H1 (cell line): ENCODE measurements around the gene KTN1.

ENCODE experiments used
- CHD2 ChIP-seq: IDR thresholded peaks from 2 replicates; pipeline ENCODE4 v1.6.1; 2012; ENCODE audit warnings: low read length, improper control_type of control experiment
- CTCF ChIP-seq, 3 experiments: IDR thresholded peaks; 1 replicate in 2 of 3; 2 replicates in 1 of 3; pipeline versions ENCODE4 v1.5.1 to v1.6.1; 2011; ENCODE audit warnings: low read length in 3 of 3, mild to moderate bottlenecking in 3 of 3, inconsistent platforms in 2 of 3, low read depth in 1 of 3, moderate library complexity in 1 of 3; ENCODE audit not compliant: insufficient read depth in 1 of 3; ENCODE audit errors: control extremely low read depth in 1 of 3
- HDAC6 ChIP-seq: IDR thresholded peaks from one replicate; pipeline ENCODE4 v1.7.1; 2012; ENCODE audit warnings: low read depth, mild to moderate bottlenecking, inconsistent platforms, low read length, moderate library complexity
- NRF1 ChIP-seq: IDR thresholded peaks from 2 replicates; pipeline ENCODE4 v1.6.1; 2011; ENCODE audit warnings: mild to moderate bottlenecking, low read depth, low read length, improper control_type of control experiment
- POLR2A ChIP-seq, 2 experiments: IDR thresholded peaks; 1 replicate in 1 of 2; 2 replicates in 1 of 2; pipeline ENCODE4 v1.6.1; 2011; ENCODE audit warnings: low read depth in 2 of 2, low read length in 2 of 2, mild to moderate bottlenecking in 2 of 2; ENCODE audit errors: control extremely low read depth in 1 of 2
- RXRA ChIP-seq: IDR thresholded peaks from 2 replicates; pipeline ENCODE4 v1.6.1; 2011; ENCODE audit warnings: low read depth, mild to moderate bottlenecking, low read length, moderate library complexity; ENCODE audit not compliant: insufficient read depth
- SP1 ChIP-seq: IDR thresholded peaks from 2 replicates; pipeline ENCODE4 v1.6.1; 2011; ENCODE audit warnings: low read depth, low read length
- YY1 ChIP-seq: IDR thresholded peaks from 2 replicates; pipeline ENCODE4 v1.6.1; 2011; ENCODE audit warnings: low read depth, mild to moderate bottlenecking, low read length

GRCh38 chr14:55572578-55572977, 7.4 kb upstream of the KTN1 start:
- TF ChIP-seq YY1 (no peak), CHD2 (no peak), NRF1 (no peak), CTCF (IDR thresholded peaks at IDR 0.05; ENCODE audit: control extremely low read depth in 1 of 3, insufficient read depth in 1 of 3, low read depth in 1 of 3, low read length in 3 of 3) (no peak), POLR2A (IDR thresholded peaks at IDR 0.05; ENCODE audit: control extremely low read depth in 1 of 2, low read depth in 2 of 2, low read length in 2 of 2) (no peak), HDAC6 (no peak), RXRA (no peak), SP1 (no peak)
